Dedifferentiated amniotic fluid mesenchymal stem cell (primary cell): ENCODE data around the gene PRSS8.
"Not testable (repeated sequence)": the region's sequence is repeated elsewhere in the genome, so short reads cannot be mapped to it uniquely, and the experiment has no call there.

Experiments used
- DNase-seq: peaks from one replicate; pipeline ENCODE4 v3.0.0-alpha.2; 2016; ENCODE audit errors: extremely low spot score

The PRSS8 gene

GRCh38 chr16:31105677-31106213 is 29.8 kb downstream of the PRSS8 start:
- no peak for DNase-seq

DNA sequence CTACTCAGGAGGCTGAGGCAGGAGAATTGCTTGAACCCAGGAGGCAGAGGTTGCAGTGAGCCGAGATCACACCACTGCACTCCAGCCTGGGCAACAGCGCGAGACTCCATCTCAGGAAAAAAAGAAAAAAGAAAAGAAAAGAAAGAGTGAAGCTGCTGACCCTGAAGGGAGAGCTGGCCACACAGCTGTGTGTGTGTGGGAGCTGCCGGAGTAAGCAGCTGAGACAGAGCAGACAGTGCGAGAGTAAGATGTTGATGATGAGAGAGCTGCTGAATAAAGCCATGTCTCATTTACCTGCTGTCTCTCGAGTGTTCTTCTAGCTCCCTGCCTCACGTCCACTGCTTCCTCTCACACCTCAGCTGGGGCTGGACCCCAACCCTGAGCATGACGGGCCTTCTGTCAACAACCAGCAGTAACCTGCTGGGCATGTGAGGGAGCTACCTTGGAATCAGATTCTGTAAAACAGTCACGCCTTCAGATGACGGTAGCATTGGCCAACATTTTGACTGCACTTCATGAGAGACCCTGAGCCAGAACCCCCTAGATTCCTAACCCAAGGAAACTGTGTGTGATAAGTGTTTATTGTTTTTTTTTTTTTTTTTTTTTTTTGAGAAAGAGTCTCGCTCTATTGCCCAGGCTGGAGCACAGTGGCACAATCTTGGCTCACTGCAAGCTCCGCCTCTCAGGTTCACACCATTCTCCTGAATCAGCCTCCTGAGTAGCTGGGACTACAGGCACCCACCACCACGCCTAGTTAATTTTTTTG is 34.5 kb downstream of the PRSS8 start:
- DNase-seq = not testable (repeated sequence)

DNA sequence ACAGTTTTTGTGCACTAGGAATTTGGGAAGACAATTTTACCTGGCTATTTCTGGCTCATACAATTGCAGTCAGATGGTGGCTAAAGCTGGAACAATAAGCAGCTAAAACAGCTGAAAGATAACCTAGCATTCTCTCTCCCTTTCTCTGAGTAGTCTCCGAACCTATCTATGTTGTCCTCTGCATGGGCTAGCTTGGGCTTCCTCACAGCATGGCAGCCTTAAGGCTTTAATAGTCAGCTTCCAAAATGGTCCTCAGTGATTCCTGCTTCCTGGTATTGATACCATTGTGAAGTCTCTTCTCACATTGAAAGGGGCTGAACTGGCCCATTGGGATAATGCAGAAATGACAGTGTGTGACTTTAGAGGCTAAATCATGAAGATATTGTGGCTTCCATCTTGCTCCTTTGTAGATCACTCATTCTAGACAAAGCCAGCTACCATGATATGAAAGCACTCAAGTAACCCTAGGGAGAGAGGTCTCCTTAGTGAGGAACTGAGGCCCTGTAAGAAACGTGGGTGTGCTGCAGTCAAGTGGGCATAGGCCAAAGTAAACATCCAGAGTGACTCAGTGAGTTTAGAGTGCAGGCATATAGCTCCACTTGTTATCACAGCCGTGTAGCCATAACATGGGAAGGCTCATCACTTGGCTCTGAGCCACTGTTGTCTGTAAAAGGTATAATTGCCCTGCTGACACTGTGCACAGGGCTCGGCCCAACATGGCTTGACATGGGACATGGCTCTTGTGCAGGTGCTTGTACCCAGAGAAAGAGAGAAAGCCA is 35.5 kb downstream of the PRSS8 start:
- DNase-seq = no peak

GRCh38 chr16:31094424-31095120 is 41.0 kb downstream of the PRSS8 start, which contains the start of gene VKORC1:
Gene VKORC1 (minus strand): TSS chr16:31094797. CDS start chr16:31094729, 68 bp downstream.
- peak; percentile 98 for DNase-seq

DNA sequence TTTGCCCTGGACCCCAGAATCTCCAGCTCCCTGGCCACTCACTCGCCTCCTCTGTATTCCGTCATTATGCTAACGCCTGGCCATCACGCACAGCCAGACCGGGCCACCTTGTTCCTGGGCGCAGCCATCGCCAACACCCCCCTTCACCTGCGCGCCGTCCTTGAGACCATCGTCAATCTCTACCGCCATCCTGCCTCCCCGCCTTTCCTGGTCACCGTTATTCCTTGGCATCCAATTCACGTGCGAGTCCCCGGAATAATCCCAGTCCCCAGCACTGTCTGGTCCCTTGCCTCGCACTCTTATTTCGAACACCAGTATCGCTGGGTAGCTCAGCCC is 41.5 kb downstream of the PRSS8 start:
- no peak for DNase-seq

- DNase-seq = no peak
Measured at GRCh38 chr16:31093132-31093703, 42.3 kb downstream of the PRSS8 start.

DNA sequence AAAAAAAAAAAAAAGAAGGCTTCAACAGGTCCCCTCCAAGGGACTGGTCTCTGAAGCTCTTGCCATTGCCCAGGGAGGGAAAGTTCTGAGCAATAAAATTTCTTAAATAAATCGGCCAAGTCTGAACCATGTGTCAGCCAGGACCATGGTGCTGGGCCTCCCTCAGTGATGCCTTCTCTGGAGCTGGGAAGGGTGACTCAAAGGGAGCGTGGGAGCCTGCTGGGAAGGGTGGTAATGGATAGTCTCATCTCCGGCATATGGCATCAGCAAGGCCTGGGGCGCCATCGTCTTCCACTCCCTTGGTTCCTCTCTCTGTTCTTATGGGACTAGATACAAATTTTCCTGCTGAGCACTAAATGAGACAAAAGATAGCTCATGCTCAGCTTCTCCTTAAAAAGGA is 43.2 kb downstream of the PRSS8 start:
- no peak for DNase-seq

DNA sequence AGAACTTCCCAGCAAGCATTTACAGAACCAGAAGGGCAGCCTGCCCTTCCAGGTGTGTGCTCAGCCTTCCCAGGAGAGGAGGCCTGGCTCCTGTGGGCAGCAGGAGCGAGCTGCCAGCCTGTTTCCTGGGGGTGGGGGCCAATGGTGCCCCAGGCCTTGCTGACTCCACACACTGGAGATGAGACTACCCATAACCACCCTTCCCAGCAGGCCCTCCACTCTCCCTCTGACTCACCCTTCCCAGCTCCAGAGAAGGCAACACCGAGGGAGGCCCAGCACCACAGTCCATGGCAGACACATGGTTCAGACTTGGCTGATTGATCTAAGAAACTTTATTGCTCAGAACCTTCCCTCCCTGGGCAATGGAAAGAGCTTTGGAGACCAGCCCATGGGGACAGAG is 45.0 kb downstream of the PRSS8 start:
- DNase-seq = no peak

GRCh38 chr16:31089199-31089598 is 46.3 kb downstream of the PRSS8 start:
- DNase-seq = no peak

DNA sequence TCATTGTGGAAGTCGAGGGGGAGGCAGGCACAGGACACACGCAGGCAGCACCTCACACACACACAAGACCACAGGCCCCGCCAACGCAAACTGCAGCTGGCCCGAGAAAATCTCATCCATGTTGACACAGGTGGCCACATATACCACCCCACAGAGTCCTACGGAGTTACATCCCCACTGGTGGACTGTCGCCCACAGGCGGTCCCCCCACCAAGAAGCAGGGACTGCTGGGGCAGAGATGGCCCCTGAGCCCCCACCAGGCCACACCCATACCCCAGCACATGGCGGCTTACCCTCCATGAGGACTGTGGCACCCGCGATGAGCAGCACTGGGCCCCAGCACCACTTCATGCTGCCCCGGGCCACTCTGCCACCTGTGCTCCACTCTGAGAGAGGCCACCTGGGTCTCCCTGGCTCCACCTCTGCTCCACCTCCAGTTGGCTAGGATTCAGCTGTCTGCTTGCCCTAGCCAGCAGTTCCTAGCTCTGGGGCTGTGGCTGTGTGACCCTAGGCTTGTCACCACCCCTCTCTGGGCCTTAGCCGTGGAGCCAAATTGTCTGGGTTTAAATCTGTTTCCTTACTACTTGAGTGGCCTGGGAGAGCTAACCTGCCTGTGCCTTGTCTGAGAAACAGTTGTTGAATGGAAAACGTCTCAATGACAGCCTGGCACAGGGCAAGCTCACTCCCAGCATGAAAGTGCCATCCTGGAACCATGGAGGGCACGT is 46.9 kb downstream of the PRSS8 start, which contains the start of gene PRSS53:
PRSS53 (minus strand) TSS at position 485 of the 725 bp plus-strand sequence; CDS start at position 351, 134 bp downstream.
- DNase-seq = no peak

DNA sequence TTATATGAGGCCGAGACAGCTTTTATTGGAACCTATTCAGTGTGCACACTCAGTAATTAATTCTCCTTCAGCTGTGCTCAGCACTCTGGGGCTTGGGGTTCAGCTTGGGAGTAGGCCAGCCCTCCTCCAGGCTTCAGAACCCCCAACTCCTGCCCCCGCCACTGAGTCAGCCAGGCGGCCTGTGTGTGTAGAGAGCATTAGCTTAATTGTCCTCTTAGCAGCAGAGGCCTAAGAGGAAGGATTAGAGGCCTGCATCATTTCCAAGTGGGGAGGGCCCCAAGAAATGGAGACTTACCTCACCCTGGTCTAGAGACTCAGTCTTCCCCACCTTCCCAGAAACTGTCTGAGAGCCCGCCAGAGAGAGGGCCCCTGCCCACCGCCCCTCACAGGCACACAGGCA is 47.6 kb downstream of the PRSS8 start:
- no peak for DNase-seq

- DNase-seq = no peak
Measured at GRCh38 chr16:31087481-31087880, 48.0 kb downstream of the PRSS8 start.

DNA sequence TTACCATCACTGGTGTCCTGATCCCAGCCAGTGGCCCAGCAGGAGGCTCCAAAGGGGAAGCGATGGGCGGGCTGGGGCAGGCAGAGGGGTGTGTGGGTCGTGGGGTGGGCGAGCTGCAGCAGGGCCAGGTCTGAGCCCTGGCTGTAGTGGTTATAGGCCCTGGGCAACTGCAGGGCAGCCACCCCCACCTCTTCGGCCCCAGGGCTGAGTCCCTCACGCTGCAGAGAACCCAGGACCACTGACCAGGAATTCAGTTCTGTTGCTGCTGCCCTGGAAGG is 49.0 kb downstream of the PRSS8 start:
- DNase-seq = no peak

DNA sequence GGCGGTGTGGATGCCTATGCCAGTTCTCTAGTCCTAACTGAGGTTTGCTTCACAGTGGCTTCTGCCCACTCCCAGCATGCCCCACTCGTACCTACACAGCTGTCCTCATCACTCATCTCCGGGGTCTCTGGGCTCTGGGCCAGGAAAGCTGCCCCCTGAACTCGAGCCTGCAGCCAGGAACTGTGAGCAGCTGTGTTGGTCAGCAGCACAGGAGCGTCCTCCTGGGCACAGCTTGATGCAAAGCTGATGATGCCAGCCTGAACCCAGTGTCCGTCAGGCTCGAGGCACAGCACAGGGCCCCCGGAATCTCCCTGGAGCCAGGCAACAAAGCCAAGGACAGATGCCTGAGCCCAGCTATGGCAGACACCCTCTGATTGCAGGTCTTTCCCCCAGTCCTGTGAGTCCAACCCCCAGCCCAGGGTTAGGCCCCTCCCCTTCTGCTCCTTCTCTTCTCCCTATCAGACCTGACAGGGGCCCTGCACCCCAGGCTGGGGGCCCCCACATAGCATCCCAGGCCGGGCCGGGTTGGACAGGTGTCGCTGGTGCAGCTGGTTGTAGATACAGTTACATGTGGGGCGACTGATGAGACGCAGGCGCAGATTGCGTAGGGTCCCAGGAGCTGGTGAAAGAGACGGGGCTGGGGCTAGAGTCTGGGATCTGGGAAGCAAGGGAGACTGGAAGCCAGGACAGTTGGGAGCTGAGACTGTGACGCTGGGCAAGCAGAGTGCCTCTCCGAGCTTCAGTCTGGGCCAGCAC is 49.5 kb downstream of the PRSS8 start:
- no peak for DNase-seq

GRCh38 chr16:31085411-31085810 is 50.1 kb downstream of the PRSS8 start:
- DNase-seq = no peak

GRCh38 chr16:31084584-31085302 is 50.8 kb downstream of the PRSS8 start:
- DNase-seq = no peak

GRCh38 chr16:31083981-31084380 is 51.5 kb downstream of the PRSS8 start:
- DNase-seq = no peak

DNA sequence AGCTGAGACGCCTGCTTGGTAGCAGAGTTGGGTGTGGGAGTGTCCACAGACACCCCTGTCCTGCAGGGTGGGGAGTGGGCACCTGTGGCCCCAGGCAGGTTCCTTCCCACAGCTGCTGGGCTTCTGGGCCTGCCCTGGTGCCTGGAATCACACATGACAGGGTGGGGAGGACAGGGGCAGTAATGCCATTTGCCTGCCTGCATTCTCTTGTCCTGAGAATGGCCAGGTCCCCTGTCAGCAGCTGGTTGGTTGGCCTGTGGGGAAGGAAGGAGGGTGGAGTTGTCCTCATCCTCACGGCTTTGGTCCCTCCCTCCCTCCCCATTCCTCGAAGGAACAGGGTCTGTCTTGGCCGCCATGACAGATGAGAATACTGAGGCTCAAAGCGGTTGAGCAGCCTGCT is 52.0 kb downstream of the PRSS8 start:
- DNase-seq = no peak

- no peak for DNase-seq
Measured at GRCh38 chr16:31083081-31083480, 52.4 kb downstream of the PRSS8 start.
